ENCODE results near the gene FAM161B. TPM values are rescaled to one million over a fixed set of nuclear protein-coding genes. Genes with fewer than 3 reads are reported as not detected.

FAM161B gene
- total RNA-seq = 1 to 10 TPM; 4.2 to 5.5 (median 4.6) TPM

GRCh38 chr14:73949752-73950734 lies at the start of gene FAM161B, which contains the start of gene COQ6:
FAM161B (minus strand) TSS chr14:73950094; CDS start chr14:73950026, 68 bp downstream.
COQ6 (plus strand) TSS chr14:73950302; CDS start chr14:73950333, 31 bp downstream.
- Histone ChIP-seq H3K36me3 (peaks cover 15 to 36% (median 31%) of the 10 kb centered on the region in 4 donors), H3K4me1 (peaks cover 15 to 31% (median 24%) of the 10 kb centered on the region in 4 donors), H3K27ac (replicated peaks in 1 of 4) (peak within 1 kb of the TSS; percentile 90 to 98 (median 96)), H3K9me3 (no peaks in the 10 kb centered on the region), H3K27me3 (no peaks in the 10 kb centered on the region), H3K4me3 (peak within 1 kb of the TSS; percentile 89 to 98 (median 96))
- intact Hi-C loops (cut with DNase I) = loop anchor here (5.0 kb wide), 1 partner anchor 67 kb away; the partner anchor contains the start of genes BBOF1 and ENTPD5
- TF ChIP-seq CTCF (IDR thresholded peaks at IDR 0.05) (peak in 1 of 3 experiments; percentile 12), POLR2AphosphoS5 (IDR thresholded peaks at IDR 0.05) (peak; percentile 91 to 92), POLR2A (IDR thresholded peaks at IDR 0.05; ENCODE audit: low read depth) (no peak), EP300 (IDR thresholded peaks at IDR 0.05) (no peak)
- peak; percentile 98 for DNase-seq (ENCODE audit: extremely low spot score)
- under 1% methylated on average over 41 of the region's 70 CpGs for WGBS

GRCh38 chr14:73998726-73999125 lies 48.8 kb upstream of the FAM161B start:
- Histone ChIP-seq H3K9me3 (no peaks in the 10 kb centered on the region), H3K4me3 (no peak overlapping the region), H3K27ac (replicated peaks in 1 of 4) (no peak overlapping the region), H3K27me3 (no peaks in the 10 kb centered on the region), H3K36me3 (peaks cover 0 to 28% (median 10%) of the 10 kb centered on the region in 4 donors), H3K4me1 (no peaks in the 10 kb centered on the region)
- TF ChIP-seq CTCF (IDR thresholded peaks at IDR 0.05) (no peak), POLR2AphosphoS5 (IDR thresholded peaks at IDR 0.05) (no peak), EP300 (IDR thresholded peaks at IDR 0.05) (no peak), POLR2A (IDR thresholded peaks at IDR 0.05; ENCODE audit: low read depth) (no peak)
- no peak for DNase-seq (ENCODE audit: extremely low spot score)
- 88% methylated on average over 2 of the region's 2 CpGs for WGBS
- intact Hi-C loops (cut with DNase I) = no loop called here

- TF ChIP-seq POLR2A (IDR thresholded peaks at IDR 0.05; ENCODE audit: low read depth) = no peak
- TF ChIP-seq EP300 (IDR thresholded peaks at IDR 0.05) = no peak
- TF ChIP-seq CTCF (IDR thresholded peaks at IDR 0.05) = no peak
- TF ChIP-seq POLR2AphosphoS5 (IDR thresholded peaks at IDR 0.05) = no peak
- H3K9me3 ChIP-seq = no peaks in the 10 kb centered on the region
- H3K4me3 ChIP-seq = no peak overlapping the region
- H3K4me1 ChIP-seq = no peaks in the 10 kb centered on the region
- no peaks in the 10 kb centered on the region for H3K27me3 ChIP-seq
- WGBS = 95% methylated on average over 7 of the region's 7 CpGs
- DNase-seq (ENCODE audit: extremely low spot score) = no peak
- H3K27ac ChIP-seq (replicated peaks in 1 of 4) = no peak overlapping the region
- H3K36me3 ChIP-seq = peaks cover 0 to 21% (median 10%) of the 10 kb centered on the region in 4 donors
- intact Hi-C loops (cut with DNase I) = no loop called here
These were observed 48.1 kb upstream of the FAM161B start for GRCh38 chr14:73997944-73998447.

GRCh38 chr14:73997108-73997943 lies 47.4 kb upstream of the FAM161B start:
- Histone ChIP-seq H3K9me3 (no peaks in the 10 kb centered on the region), H3K4me1 (no peaks in the 10 kb centered on the region), H3K27me3 (no peaks in the 10 kb centered on the region), H3K4me3 (no peak overlapping the region), H3K36me3 (peaks cover 0 to 20% (median 10%) of the 10 kb centered on the region in 4 donors), H3K27ac (replicated peaks in 1 of 4) (no peak overlapping the region)
- no peak for DNase-seq (ENCODE audit: extremely low spot score)
- intact Hi-C loops (cut with DNase I) = no loop called here
- no peak for TF ChIP-seq POLR2A (IDR thresholded peaks at IDR 0.05; ENCODE audit: low read depth)
- TF ChIP-seq CTCF (IDR thresholded peaks at IDR 0.05) = no peak
- TF ChIP-seq POLR2AphosphoS5 (IDR thresholded peaks at IDR 0.05) = no peak
- TF ChIP-seq EP300 (IDR thresholded peaks at IDR 0.05) = no peak
- 100% methylated on average over 1 of the region's 1 CpG for WGBS
